ENCODE measurements around the gene GATA6.

- TF ChIP-seq CTCF (conservative IDR thresholded peaks at IDR 0.05 in 1 of 2, IDR thresholded peaks at IDR 0.05 in 1 of 2; ENCODE audit: low read depth in 1 of 2, low read length in 2 of 2) (no peak), EZH2 (IDR thresholded peaks at IDR 0.05; ENCODE audit: low read length, missing control alignments) (no peak)
Measured at GRCh38 chr18:22129778-22130177, 39.6 kb upstream of the GATA6 start.
